GM13977 (cell line): ENCODE results near the gene STBD1.
"Not testable (repeated sequence)": the region's sequence is repeated elsewhere in the genome, so short reads cannot be mapped to it uniquely, and the experiment has no call there.

Experiments used
- DNase-seq: peaks from one replicate; pipeline ENCODE4 v3.0.0; 2012; ENCODE audit warnings: low spot score
- in situ Hi-C: fragments of 300-500 bp; cut with MboI; formaldehyde crosslinking; loops from one replicate; pipeline ENCODE4 v1.12.0; 2022; ENCODE audit warnings: low sequenced_read_pairs, low pct_unique_long_range_greater_than_20kb, mixed read lengths, inconsistent platforms; ENCODE audit not compliant: unreplicated experiment
- TF ChIP-seq, protein P1 (sequence below): IDR thresholded peaks from 2 replicates; pipeline ENCODE4 v1.5.1; 2012; ENCODE audit warnings: mild to moderate bottlenecking, control low read depth; ENCODE audit not compliant: insufficient read depth; ENCODE audit errors: extremely low read depth, missing control alignments

Gene STBD1

GRCh38 chr4:76357981-76358380, 51.4 kb downstream of the STBD1 start:
- in situ Hi-C loops: no loop called here
- TF ChIP-seq, protein P1, sequence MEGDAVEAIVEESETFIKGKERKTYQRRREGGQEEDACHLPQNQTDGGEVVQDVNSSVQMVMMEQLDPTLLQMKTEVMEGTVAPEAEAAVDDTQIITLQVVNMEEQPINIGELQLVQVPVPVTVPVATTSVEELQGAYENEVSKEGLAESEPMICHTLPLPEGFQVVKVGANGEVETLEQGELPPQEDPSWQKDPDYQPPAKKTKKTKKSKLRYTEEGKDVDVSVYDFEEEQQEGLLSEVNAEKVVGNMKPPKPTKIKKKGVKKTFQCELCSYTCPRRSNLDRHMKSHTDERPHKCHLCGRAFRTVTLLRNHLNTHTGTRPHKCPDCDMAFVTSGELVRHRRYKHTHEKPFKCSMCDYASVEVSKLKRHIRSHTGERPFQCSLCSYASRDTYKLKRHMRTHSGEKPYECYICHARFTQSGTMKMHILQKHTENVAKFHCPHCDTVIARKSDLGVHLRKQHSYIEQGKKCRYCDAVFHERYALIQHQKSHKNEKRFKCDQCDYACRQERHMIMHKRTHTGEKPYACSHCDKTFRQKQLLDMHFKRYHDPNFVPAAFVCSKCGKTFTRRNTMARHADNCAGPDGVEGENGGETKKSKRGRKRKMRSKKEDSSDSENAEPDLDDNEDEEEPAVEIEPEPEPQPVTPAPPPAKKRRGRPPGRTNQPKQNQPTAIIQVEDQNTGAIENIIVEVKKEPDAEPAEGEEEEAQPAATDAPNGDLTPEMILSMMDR: no peak
- DNase-seq: no peak

DNA sequence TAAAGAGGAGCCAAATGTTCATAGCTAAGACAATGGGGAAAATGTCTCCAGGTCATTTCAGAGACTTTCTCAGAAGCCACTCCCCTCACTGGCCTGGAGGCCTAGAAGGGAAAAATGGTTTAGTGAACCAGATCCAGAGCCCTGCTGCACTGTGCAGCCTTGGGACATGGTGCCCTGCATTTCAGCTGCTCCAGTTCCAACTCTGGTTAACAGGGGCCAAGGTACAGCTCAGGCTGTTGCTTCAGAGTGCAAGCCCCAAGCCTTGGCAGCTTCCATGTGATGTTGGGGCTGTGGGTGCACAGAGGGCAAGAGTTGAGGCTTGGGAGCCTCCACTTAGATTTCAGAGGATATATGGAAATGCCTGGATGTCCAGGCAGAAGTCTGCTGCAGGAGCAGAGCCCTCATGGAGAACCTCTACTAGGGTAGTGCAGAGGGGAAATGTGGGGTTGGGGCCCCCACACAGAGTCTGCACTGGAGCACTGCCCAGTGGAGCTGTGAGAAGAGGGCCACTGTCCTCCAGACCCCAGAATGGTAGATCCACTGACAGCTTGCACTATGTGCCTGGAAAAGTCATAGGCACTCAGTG, 53.4 kb downstream of the STBD1 start:
- in situ Hi-C loops, DNase-seq: not testable (repeated sequence)
